K562 treated with DMSO at 1 percent for 4 hours (cell line): ENCODE results near the gene SRGN. TPM values are rescaled to one million over a fixed set of nuclear protein-coding genes. Genes with fewer than 3 reads are reported as not detected.

Source experiments
- total RNA-seq: library from RNA; unstranded; fragments of 300-600 nt; gene quantifications from 2 replicates; pipeline ENCODE4 v1.2.3, GENCODE V29; 2022; ENCODE audit not compliant: insufficient read depth

SRGN gene
- total RNA-seq, result 163 and 179 TPM in 2 replicates

GRCh38 chr10:69087590-69088470 is at the start of gene SRGN:
Gene SRGN, plus strand, starts transcription at chr10:69088103. Its CDS starts 55 bp downstream, at chr10:69088158.

DNA sequence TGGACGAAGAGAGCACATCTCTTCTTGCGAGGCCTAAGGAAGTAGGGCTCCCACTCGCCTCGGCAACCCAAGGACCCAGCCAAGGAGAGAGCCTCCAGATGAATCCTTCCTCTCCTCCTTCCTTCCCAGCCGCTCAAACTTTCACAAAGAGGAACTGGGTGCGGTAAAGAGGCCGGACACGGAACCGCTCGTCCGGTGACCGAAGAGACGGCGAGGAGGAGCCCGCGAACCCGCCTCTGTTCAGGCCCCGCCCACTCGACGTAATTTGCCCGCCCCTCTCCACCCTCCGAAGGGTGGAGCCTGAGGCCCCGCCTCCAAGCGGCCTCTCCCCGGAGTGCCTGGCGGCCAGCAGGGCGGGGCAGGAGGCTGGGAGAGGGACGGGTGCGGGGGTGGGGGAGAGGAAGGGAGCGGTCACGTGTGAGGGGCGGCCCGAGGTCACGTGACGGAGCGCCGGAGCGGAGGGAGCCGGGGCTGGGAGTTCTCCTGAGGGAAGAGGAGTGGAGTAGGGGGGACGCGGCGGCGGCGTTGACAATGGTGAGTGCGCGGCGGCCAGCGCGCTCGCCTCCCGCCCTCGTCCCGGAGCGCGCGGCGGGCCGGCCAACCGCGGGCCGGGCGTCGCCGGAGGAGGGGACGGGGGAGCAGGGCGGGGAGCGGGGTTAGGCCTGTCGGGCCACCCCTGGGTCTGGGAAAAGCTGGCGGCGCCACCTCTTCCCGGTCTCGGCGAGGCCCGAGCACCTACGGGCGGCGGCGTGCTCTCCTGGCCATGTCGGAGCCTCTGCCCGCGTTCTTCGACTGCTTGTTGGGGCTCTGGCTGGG is 36.1 kb downstream of the SRGN start, which contains the start of gene VPS26A:
Gene VPS26A (plus strand): TSS at position 432 of the 816 bp plus-strand sequence. CDS start 100 bp downstream, at position 532.

Other genes starting within 250 kb of the SRGN start
- gene DDX50, start 186.8 kb upstream of the SRGN start, total RNA-seq, result 31.8 and 33.2 TPM in 2 replicates
- 66.5 and 79.3 TPM in 2 replicates for gene DDX21, start 131.9 kb upstream of the SRGN start, total RNA-seq
- 21.9 and 30.7 TPM in 2 replicates for gene KIFBP, start 99.3 kb upstream of the SRGN start, total RNA-seq
- gene VPS26A, start 36.1 kb downstream of the SRGN start, total RNA-seq, result 51.1 and 51.2 TPM in 2 replicates
- 32.1 and 36.9 TPM in 2 replicates for gene SUPV3L1, start 92.1 kb downstream of the SRGN start, total RNA-seq
- gene HKDC1, start 132.2 kb downstream of the SRGN start, total RNA-seq, result 0.25 and 0.32 TPM in 2 replicates
- 185 and 213 TPM in 2 replicates for gene HK1, start 190.4 kb downstream of the SRGN start, total RNA-seq